Loucy (cell line): ENCODE results near the gene LDHB.

Experiments
- H2AFZ ChIP-seq: fragments of 200-600 bp; sonication (generic); 2 replicates; pipeline ENCODE4 v1.6.0; 2016; ENCODE audit warnings: antibody characterized with exemption, mild to moderate bottlenecking, low read length, moderate library complexity
- H3F3A ChIP-seq: fragments of 200-600 bp; 2 replicates; pipeline ENCODE4 v1.6.0; 2016; ENCODE audit warnings: antibody characterized with exemption, low read depth, mild to moderate bottlenecking
- H3K27me3 ChIP-seq: fragments of 200-600 bp; sonication (generic); 2 replicates; pipeline ENCODE4 v1.6.1; 2014; ENCODE audit warnings: low read length, mild to moderate bottlenecking; ENCODE audit not compliant: insufficient read depth, poor library complexity, severe bottlenecking
- H3K36me3 ChIP-seq: fragments of 200-600 bp; sonication (generic); 2 replicates; pipeline ENCODE4 v1.6.1; 2016; ENCODE audit warnings: low read length; ENCODE audit not compliant: insufficient read depth
- H3K4me1 ChIP-seq: fragments of 200-600 bp; sonication (generic); 2 replicates; pipeline ENCODE4 v1.5.1; 2014; ENCODE audit warnings: low read length, mild to moderate bottlenecking; ENCODE audit not compliant: insufficient read depth, poor library complexity, severe bottlenecking
- H3K4me2 ChIP-seq: fragments of 200-600 bp; sonication (generic); 2 replicates; pipeline ENCODE4 v1.6.0; 2014; ENCODE audit warnings: antibody characterized with exemption, low read length, low read depth, mild to moderate bottlenecking; ENCODE audit not compliant: poor library complexity, severe bottlenecking
- H3K4me3 ChIP-seq: fragments of 200-600 bp; sonication (generic); 2 replicates; pipeline ENCODE4 v1.5.1; 2014; ENCODE audit warnings: low read length, mild to moderate bottlenecking, mixed read lengths; ENCODE audit not compliant: poor library complexity, severe bottlenecking
- H3K79me2 ChIP-seq: fragments of 200-600 bp; sonication (generic); 2 replicates; pipeline ENCODE4 v1.6.1; 2014; ENCODE audit warnings: low read length; ENCODE audit not compliant: insufficient read depth
- H3K9ac ChIP-seq: fragments of 200-600 bp; sonication (generic); 2 replicates; pipeline ENCODE4 v1.6.0; 2014; ENCODE audit warnings: mild to moderate bottlenecking, low read depth, low read length, moderate library complexity; ENCODE audit not compliant: poor library complexity, severe bottlenecking
- H3K9me2 ChIP-seq: fragments of 200-600 bp; sonication (generic); replicated peaks from 2 replicates; pipeline ENCODE4 v1.6.1; 2016; ENCODE audit warnings: low read depth, low read length, mixed read lengths
- H3K9me3 ChIP-seq: fragments of 200-600 bp; sonication (generic); 2 replicates; pipeline ENCODE4 v1.6.1; 2014; ENCODE audit warnings: mild to moderate bottlenecking, antibody characterized with exemption, low read length, low read depth; ENCODE audit not compliant: insufficient read depth
- H4K20me1 ChIP-seq: fragments of 200-600 bp; sonication (generic); 2 replicates; pipeline ENCODE4 v1.6.0; 2014; ENCODE audit warnings: antibody characterized with exemption, low read length, mild to moderate bottlenecking; ENCODE audit not compliant: insufficient read depth, poor library complexity, severe bottlenecking
- EZH2phosphoT487 ChIP-seq: fragments of 200-600 bp; IDR thresholded peaks from 2 replicates; pipeline ENCODE4 v1.6.1; 2018; ENCODE audit warnings: antibody characterized with exemption, mild to moderate bottlenecking, moderate library complexity, borderline replicate concordance
- TF ChIP-seq, protein P1 (sequence below): fragments of 200-600 bp; sonication (generic); conservative IDR thresholded peaks from 2 replicates; pipeline ENCODE4 v1.5.1; 2014; ENCODE audit warnings: mild to moderate bottlenecking, antibody characterized with exemption, low read length

LDHB gene

DNA sequence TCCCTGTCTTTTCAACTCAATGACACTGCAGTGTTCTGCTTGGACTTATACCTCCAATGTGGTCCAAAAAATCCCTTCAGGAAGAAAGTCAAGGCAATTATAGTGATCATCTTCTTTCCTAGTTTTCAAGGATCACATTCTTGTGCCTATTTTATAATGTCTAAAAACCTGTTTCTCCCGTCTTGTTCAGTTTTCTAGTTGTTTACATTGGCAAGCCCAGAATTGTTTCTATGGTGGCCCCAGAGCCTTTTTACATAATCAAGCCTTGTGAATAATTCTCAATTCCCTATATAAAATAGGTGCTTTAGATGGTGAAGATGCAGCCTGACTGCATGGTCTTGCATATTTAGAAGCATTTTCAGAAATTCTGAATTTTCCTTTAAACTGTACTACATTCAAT lies 14.5 kb upstream of the LDHB start:
- Histone ChIP-seq H3K4me2 (no peak overlapping the region), H4K20me1 (no peaks in the 10 kb centered on the region), H3K27me3 (no peaks in the 10 kb centered on the region), H3K4me3 (no peak overlapping the region), H3K79me2 (no peaks in the 10 kb centered on the region), H3K36me3 (no peaks in the 10 kb centered on the region), H3K9ac (no peak overlapping the region), H3K9me2 (no peaks in the 10 kb centered on the region), H3F3A (no peaks in the 10 kb centered on the region), H3K4me1 (peaks cover 20% of the 10 kb centered on the region), H3K9me3 (no peaks in the 10 kb centered on the region), H2AFZ (no peak overlapping the region)
- TF ChIP-seq EZH2phosphoT487, result no peak
- TF ChIP-seq, protein P1, sequence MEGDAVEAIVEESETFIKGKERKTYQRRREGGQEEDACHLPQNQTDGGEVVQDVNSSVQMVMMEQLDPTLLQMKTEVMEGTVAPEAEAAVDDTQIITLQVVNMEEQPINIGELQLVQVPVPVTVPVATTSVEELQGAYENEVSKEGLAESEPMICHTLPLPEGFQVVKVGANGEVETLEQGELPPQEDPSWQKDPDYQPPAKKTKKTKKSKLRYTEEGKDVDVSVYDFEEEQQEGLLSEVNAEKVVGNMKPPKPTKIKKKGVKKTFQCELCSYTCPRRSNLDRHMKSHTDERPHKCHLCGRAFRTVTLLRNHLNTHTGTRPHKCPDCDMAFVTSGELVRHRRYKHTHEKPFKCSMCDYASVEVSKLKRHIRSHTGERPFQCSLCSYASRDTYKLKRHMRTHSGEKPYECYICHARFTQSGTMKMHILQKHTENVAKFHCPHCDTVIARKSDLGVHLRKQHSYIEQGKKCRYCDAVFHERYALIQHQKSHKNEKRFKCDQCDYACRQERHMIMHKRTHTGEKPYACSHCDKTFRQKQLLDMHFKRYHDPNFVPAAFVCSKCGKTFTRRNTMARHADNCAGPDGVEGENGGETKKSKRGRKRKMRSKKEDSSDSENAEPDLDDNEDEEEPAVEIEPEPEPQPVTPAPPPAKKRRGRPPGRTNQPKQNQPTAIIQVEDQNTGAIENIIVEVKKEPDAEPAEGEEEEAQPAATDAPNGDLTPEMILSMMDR, result no peak

DNA sequence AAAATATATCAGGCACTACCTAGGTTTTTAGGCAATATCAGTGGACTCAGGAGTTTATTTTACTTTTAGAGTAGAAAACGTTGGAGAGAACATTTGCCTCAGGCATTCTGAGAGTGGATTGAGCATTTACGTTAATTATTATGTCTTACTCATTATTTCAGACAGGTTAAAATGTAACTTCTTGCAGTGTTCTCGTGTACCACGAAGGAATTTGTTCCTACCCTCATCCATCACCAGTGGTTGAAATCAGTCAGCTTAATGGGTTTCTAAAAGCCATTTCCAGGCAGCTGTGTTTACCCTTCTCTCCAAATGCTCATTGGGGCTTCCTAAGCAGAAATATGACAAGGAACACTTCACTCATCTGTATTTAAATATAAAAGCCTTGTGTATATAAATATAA lies 9.1 kb upstream of the LDHB start:
- TF ChIP-seq EZH2phosphoT487, result no peak
- TF ChIP-seq, protein P1, result no peak
- no peaks in the 10 kb centered on the region for H3K79me2 ChIP-seq
- no peaks in the 10 kb centered on the region for H3K9me3 ChIP-seq
- no peaks in the 10 kb centered on the region for H3K4me1 ChIP-seq
- no peaks in the 10 kb centered on the region for H3K9me2 ChIP-seq
- no peak overlapping the region for H3K9ac ChIP-seq
- no peaks in the 10 kb centered on the region for H3K27me3 ChIP-seq
- H3K4me3 ChIP-seq, result no peak overlapping the region
- H3K4me2 ChIP-seq, result no peak overlapping the region
- no peaks in the 10 kb centered on the region for H4K20me1 ChIP-seq
- no peak overlapping the region for H2AFZ ChIP-seq
- no peaks in the 10 kb centered on the region for H3F3A ChIP-seq
- H3K36me3 ChIP-seq, result no peaks in the 10 kb centered on the region

DNA sequence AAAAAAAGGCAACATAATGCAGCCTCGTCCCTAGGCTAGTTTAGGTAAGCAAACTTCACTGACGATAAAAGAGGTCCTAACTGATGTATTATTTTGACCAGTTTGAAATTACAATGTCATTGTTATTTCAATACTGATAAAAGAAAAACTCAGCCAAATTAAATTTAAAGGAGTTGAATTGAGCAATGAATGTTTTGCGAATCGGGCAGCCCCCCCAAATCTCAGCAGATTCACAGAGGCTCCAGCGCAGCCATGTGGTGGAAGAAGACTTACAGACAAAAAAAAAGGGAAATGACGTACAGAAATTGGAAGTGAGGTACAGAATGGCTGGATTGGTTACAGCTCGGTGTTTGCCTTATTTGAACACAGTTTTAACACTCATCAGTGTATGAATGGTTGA lies 8.2 kb upstream of the LDHB start:
- H3K9me2 ChIP-seq, result no peaks in the 10 kb centered on the region

More for the DNA sequence above, 8.2 kb upstream of the LDHB start:
- Histone ChIP-seq H2AFZ (no peak overlapping the region), H3F3A (no peaks in the 10 kb centered on the region), H3K79me2 (no peaks in the 10 kb centered on the region), H3K4me1 (no peaks in the 10 kb centered on the region), H3K9me3 (no peaks in the 10 kb centered on the region), H4K20me1 (no peaks in the 10 kb centered on the region), H3K27me3 (no peaks in the 10 kb centered on the region), H3K4me3 (no peak overlapping the region), H3K4me2 (no peak overlapping the region), H3K9ac (no peak overlapping the region), H3K36me3 (no peaks in the 10 kb centered on the region)
- no peak for TF ChIP-seq EZH2phosphoT487
- TF ChIP-seq, protein P1, result no peak
